H1 (cell line): ENCODE measurements around the gene SKIDA1. TPM values are rescaled to one million over a fixed set of nuclear protein-coding genes. Genes with fewer than 3 reads are reported as not detected.

Experiments used
- CBX5 ChIP-seq: fragments of 300-800, 300-1000 bp; sonication (generic); IDR thresholded peaks from 2 replicates; pipeline ENCODE4 v1.7.1; 2016; ENCODE audit warnings: antibody characterized with exemption, low read length, low read depth
- CBX8 ChIP-seq: fragments of 300-800, 300-1000 bp; sonication (generic); IDR thresholded peaks from 2 replicates; pipeline ENCODE4 v1.7.1; 2016; ENCODE audit warnings: low read depth, low read length, borderline replicate concordance
- CHD2 ChIP-seq: IDR thresholded peaks from 2 replicates; pipeline ENCODE4 v1.6.1; 2012; ENCODE audit warnings: low read length, improper control_type of control experiment
- JUND ChIP-seq: IDR thresholded peaks from 2 replicates; pipeline ENCODE4 v1.6.1; 2011; ENCODE audit warnings: mild to moderate bottlenecking, improper control_type of control experiment, low read length
- PHF8 ChIP-seq: fragments of 200-600 bp; sonication (generic); conservative IDR thresholded peaks from 2 replicates; pipeline ENCODE4 v1.7.1; 2012; ENCODE audit warnings: low read depth, mild to moderate bottlenecking, inconsistent platforms, low read length, moderate library complexity
- POU5F1 ChIP-seq: IDR thresholded peaks from 2 replicates; pipeline ENCODE4 v1.6.1; 2011; ENCODE audit warnings: low read depth, mild to moderate bottlenecking, low read length, moderate library complexity
- RNF2 ChIP-seq: fragments of 200-900, 300-1000 bp; sonication (generic); IDR thresholded peaks from 2 replicates; pipeline ENCODE4 v1.7.1; 2016; ENCODE audit warnings: borderline replicate concordance, low read depth, mild to moderate bottlenecking, antibody characterized with exemption, low read length; ENCODE audit not compliant: poor library complexity, severe bottlenecking; ENCODE audit errors: missing control alignments
- SAP30 ChIP-seq: fragments of 300-600 bp; sonication (generic); IDR thresholded peaks from 2 replicates; pipeline ENCODE4 v1.7.1; 2012; ENCODE audit warnings: low read length, moderate library complexity, mild to moderate bottlenecking, inconsistent platforms; ENCODE audit not compliant: insufficient read depth, insufficient replicate concordance
- SIX5 ChIP-seq: IDR thresholded peaks from 2 replicates; pipeline ENCODE4 v1.6.1; 2011; ENCODE audit warnings: mild to moderate bottlenecking, low read depth, low read length
- SP2 ChIP-seq: IDR thresholded peaks from 2 replicates; pipeline ENCODE4 v1.6.1; 2012; ENCODE audit warnings: mild to moderate bottlenecking, low read length, inconsistent platforms
- TEAD4 ChIP-seq: IDR thresholded peaks from 2 replicates; pipeline ENCODE4 v1.6.1; 2012; ENCODE audit warnings: low read depth, low read length, inconsistent platforms, mixed read lengths
- YY1 ChIP-seq: IDR thresholded peaks from 2 replicates; pipeline ENCODE4 v1.6.1; 2011; ENCODE audit warnings: low read depth, mild to moderate bottlenecking, low read length
- polyA plus RNA-seq, 7 experiments: library from polyadenylated mRNA; depleted of rRNA in 3 of 7; stranded (reverse) in 5 of 7; unstranded in 2 of 7; fragments of >200 nt in 5 of 7; fragments of 200-250 nt in 2 of 7; gene quantifications; 1 replicate in 5 of 7; 2 replicates in 1 of 7; 4 replicates in 1 of 7; pipeline versions ENCODE4 v1.2.1 to v1.2.3, GENCODE V29; 2011 to 2013; ENCODE audit warnings: missing spikeins in 2 of 7, mixed read lengths in 2 of 7
- total RNA-seq: library from RNA; stranded (reverse); fragmentation: NEBNext Ultra II Directional; extraction: Animal tissue kit (Norgen Biotek cat#: 25700); gene quantifications from 2 replicates; pipeline ENCODE4 v1.2.1, GENCODE V29; 2021
- TF ChIP-seq, protein P1 (sequence below): IDR thresholded peaks from 2 replicates; pipeline ENCODE4 v1.6.1; 2012; ENCODE audit warnings: inconsistent platforms
- TF ChIP-seq, protein P2 (sequence below): IDR thresholded peaks from 2 replicates; pipeline ENCODE4 v1.6.1; 2012; ENCODE audit warnings: low read length, inconsistent platforms
- TF ChIP-seq, protein P3 (sequence below), 3 experiments: IDR thresholded peaks; 1 replicate in 2 of 3; 2 replicates in 1 of 3; pipeline versions ENCODE4 v1.5.1 to v1.6.1; 2011; ENCODE audit warnings: low read length in 3 of 3, mild to moderate bottlenecking in 3 of 3, inconsistent platforms in 2 of 3, low read depth in 1 of 3, moderate library complexity in 1 of 3; ENCODE audit not compliant: insufficient read depth in 1 of 3; ENCODE audit errors: control extremely low read depth in 1 of 3
- TF ChIP-seq, protein P4 (sequence below): IDR thresholded peaks from 2 replicates; pipeline ENCODE4 v1.6.1; 2011; ENCODE audit warnings: low read length, improper control_type of control experiment
- TF ChIP-seq, protein P5 (sequence below): IDR thresholded peaks from 2 replicates; pipeline ENCODE4 v1.6.1; 2011; ENCODE audit warnings: low read depth, mild to moderate bottlenecking, low read length; ENCODE audit not compliant: insufficient read depth

The SKIDA1 gene
- total and polyA plus RNA-seq, 2 of the 8 experiments (the other 6 are each of a cell fraction or from before 2014, with no cell fraction given), result 1.5 to 8.0 TPM

DNA sequence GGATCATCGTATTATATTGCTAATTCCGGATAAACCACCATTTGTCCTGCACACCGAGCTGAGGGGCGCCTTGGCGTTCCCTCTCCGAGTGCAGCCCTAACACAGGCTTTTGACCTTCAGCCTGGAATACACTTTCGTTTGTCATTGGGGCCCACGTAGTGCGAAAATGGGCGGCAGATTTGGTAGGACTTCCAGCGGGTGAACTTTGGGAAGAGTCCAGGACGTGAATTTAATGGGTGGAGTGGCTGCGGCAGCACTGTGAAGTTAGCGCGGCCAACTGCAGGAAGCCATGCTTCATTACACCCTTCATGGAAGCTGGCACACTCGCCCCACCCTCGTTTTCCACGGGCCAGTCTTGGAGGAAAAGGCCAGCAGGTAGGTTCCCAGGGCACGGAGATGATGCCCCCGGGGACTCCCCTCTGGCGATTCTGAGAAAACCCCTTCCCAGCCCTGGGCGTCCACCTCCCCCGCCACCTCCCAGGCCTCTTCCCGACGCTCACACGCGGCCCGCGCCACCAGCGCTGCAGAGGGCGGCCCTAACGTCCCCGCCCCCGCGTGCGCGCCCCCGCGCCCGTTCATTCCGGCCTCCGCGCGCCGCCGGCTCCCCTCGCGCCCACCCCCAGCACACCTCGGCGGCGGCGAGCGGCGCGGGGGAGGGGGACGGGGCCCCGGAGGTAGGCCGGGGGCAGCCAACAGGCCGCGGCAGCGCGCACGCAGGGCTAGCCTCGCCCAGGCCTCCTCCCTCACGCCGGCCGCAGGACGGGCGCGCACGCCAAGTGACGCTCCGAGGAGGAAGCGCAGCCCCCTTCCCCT is 8.2 kb upstream of the SKIDA1 start, which contains the start of gene MLLT10 (continued):
- TF ChIP-seq CHD2 (no peak), POU5F1 (no peak), JUND (no peak), PHF8 (peak; percentile 71), SAP30 (no peak), YY1 (peak; percentile 81), SP2 (no peak), CBX8 (no peak), CBX5 (no peak), SIX5 (no peak), RNF2 (no peak), TEAD4 (no peak)
- TF ChIP-seq, protein P1, sequence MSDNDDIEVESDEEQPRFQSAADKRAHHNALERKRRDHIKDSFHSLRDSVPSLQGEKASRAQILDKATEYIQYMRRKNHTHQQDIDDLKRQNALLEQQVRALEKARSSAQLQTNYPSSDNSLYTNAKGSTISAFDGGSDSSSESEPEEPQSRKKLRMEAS, result peak; percentile 66
- TF ChIP-seq, protein P2, sequence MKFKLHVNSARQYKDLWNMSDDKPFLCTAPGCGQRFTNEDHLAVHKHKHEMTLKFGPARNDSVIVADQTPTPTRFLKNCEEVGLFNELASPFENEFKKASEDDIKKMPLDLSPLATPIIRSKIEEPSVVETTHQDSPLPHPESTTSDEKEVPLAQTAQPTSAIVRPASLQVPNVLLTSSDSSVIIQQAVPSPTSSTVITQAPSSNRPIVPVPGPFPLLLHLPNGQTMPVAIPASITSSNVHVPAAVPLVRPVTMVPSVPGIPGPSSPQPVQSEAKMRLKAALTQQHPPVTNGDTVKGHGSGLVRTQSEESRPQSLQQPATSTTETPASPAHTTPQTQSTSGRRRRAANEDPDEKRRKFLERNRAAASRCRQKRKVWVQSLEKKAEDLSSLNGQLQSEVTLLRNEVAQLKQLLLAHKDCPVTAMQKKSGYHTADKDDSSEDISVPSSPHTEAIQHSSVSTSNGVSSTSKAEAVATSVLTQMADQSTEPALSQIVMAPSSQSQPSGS, result no peak
- TF ChIP-seq, protein P3, sequence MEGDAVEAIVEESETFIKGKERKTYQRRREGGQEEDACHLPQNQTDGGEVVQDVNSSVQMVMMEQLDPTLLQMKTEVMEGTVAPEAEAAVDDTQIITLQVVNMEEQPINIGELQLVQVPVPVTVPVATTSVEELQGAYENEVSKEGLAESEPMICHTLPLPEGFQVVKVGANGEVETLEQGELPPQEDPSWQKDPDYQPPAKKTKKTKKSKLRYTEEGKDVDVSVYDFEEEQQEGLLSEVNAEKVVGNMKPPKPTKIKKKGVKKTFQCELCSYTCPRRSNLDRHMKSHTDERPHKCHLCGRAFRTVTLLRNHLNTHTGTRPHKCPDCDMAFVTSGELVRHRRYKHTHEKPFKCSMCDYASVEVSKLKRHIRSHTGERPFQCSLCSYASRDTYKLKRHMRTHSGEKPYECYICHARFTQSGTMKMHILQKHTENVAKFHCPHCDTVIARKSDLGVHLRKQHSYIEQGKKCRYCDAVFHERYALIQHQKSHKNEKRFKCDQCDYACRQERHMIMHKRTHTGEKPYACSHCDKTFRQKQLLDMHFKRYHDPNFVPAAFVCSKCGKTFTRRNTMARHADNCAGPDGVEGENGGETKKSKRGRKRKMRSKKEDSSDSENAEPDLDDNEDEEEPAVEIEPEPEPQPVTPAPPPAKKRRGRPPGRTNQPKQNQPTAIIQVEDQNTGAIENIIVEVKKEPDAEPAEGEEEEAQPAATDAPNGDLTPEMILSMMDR (IDR thresholded peaks at IDR 0.05; ENCODE audit: control extremely low read depth in 1 of 3, insufficient read depth in 1 of 3, low read depth in 1 of 3, low read length in 3 of 3), result no peak
- TF ChIP-seq, protein P4, sequence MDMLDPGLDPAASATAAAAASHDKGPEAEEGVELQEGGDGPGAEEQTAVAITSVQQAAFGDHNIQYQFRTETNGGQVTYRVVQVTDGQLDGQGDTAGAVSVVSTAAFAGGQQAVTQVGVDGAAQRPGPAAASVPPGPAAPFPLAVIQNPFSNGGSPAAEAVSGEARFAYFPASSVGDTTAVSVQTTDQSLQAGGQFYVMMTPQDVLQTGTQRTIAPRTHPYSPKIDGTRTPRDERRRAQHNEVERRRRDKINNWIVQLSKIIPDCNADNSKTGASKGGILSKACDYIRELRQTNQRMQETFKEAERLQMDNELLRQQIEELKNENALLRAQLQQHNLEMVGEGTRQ, result no peak
- TF ChIP-seq, protein P5, sequence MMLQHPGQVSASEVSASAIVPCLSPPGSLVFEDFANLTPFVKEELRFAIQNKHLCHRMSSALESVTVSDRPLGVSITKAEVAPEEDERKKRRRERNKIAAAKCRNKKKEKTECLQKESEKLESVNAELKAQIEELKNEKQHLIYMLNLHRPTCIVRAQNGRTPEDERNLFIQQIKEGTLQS, result no peak
